GM23248 (cell line): ENCODE measurements around the gene LMNTD1. TPM values are rescaled to one million over a fixed set of nuclear protein-coding genes. Genes with fewer than 3 reads are reported as not detected.

Source experiments
- DNase-seq: peaks from one replicate; pipeline ENCODE4 v3.0.0-alpha.2; 2015
- H2AFZ ChIP-seq: fragments of 200-600 bp; sonication (generic); 2 replicates; pipeline ENCODE4 v1.6.1; 2016; ENCODE audit warnings: antibody characterized with exemption
- H3F3A ChIP-seq: fragments of 200-600 bp; sonication (generic); 2 replicates; pipeline ENCODE4 v1.6.1; 2016; ENCODE audit warnings: mild to moderate bottlenecking, antibody characterized with exemption, mixed run types; ENCODE audit not compliant: insufficient read depth
- H3K27ac ChIP-seq: fragments of 200-600 bp; sonication (generic); 2 replicates; pipeline ENCODE4 v1.5.1; 2016; ENCODE audit warnings: mild to moderate bottlenecking
- H3K27me3 ChIP-seq: fragments of 200-600 bp; sonication (generic); replicated peaks from 2 replicates; pipeline ENCODE4 v1.6.1; 2016; ENCODE audit warnings: mild to moderate bottlenecking; ENCODE audit not compliant: insufficient read depth
- H3K36me3 ChIP-seq: fragments of 200-600 bp; sonication (generic); 2 replicates; pipeline ENCODE4 v1.6.1; 2016; ENCODE audit warnings: low read depth, mild to moderate bottlenecking
- H3K4me1 ChIP-seq: fragments of 200-600 bp; sonication (generic); 2 replicates; pipeline ENCODE4 v1.6.1; 2016; ENCODE audit warnings: mild to moderate bottlenecking; ENCODE audit not compliant: insufficient read depth
- H3K4me2 ChIP-seq: fragments of 200-600 bp; sonication (generic); one replicate; pipeline ENCODE4 v1.6.1; 2016; ENCODE audit warnings: mild to moderate bottlenecking; ENCODE audit not compliant: unreplicated experiment
- H3K4me3 ChIP-seq: fragments of 200-600 bp; sonication (generic); 2 replicates; pipeline ENCODE4 v1.5.1; 2016; ENCODE audit warnings: mild to moderate bottlenecking
- H3K79me2 ChIP-seq: fragments of 200-600 bp; sonication (generic); 2 replicates; pipeline ENCODE4 v1.6.1; 2016; ENCODE audit warnings: mild to moderate bottlenecking; ENCODE audit not compliant: insufficient read depth
- H3K9ac ChIP-seq: fragments of 200-600 bp; sonication (generic); 2 replicates; pipeline ENCODE4 v1.6.1; 2016; ENCODE audit warnings: mild to moderate bottlenecking
- H3K9me2 ChIP-seq: fragments of 200-600 bp; sonication (generic); 2 replicates; pipeline ENCODE4 v1.6.1; 2016; ENCODE audit warnings: mixed run types, mild to moderate bottlenecking, moderate library complexity; ENCODE audit not compliant: insufficient read depth
- H3K9me3 ChIP-seq: fragments of 200-600 bp; sonication (generic); one replicate; pipeline ENCODE4 v1.6.1; 2017; ENCODE audit warnings: low read depth
- H4K20me1 ChIP-seq: fragments of 200-600 bp; sonication (generic); 2 replicates; pipeline ENCODE4 v1.6.0; 2016; ENCODE audit not compliant: insufficient read depth
- EZH2 ChIP-seq: fragments of 200-600 bp; sonication (generic); IDR thresholded peaks from 2 replicates; pipeline ENCODE4 v1.6.1; 2018; ENCODE audit warnings: antibody characterized with exemption, mild to moderate bottlenecking; ENCODE audit not compliant: insufficient read depth, poor library complexity, severe bottlenecking
- EZH2phosphoT487 ChIP-seq: fragments of 200-600 bp; sonication (generic); IDR thresholded peaks from 2 replicates; pipeline ENCODE4 v1.6.1; 2018; ENCODE audit warnings: antibody characterized with exemption, moderate library complexity, mild to moderate bottlenecking, low read depth; ENCODE audit not compliant: insufficient read depth
- WGBS, 2 experiments: methylation state at CpG; one replicate each; pipeline ENCODE4 v1.1.6; 2015 to 2017; ENCODE audit warnings: low lambda C conversion rate in 2 of 2, low coverage in 1 of 2; ENCODE audit errors: missing lambda C conversion rate in 2 of 2; 5-methylcytosine and 5-hydroxymethylcytosine counted together
- in situ Hi-C: fragments of 300-500 bp; cut with MboI; formaldehyde crosslinking; loops from 2 replicates; pipeline ENCODE4 v1.15.0; 2020
- polyA plus RNA-seq: library from polyadenylated mRNA; unstranded; fragments of >200 nt; fragmentation: Nextera tagmentation; extraction: Ambion mirVana; gene quantifications from 2 replicates; pipeline ENCODE4 v1.2.1, GENCODE V29; 2016
- total RNA-seq: library from RNA; depleted of rRNA; stranded (reverse); fragments of >200 nt; shearing (Covaris generic); gene quantifications from 2 replicates; pipeline ENCODE4 v1.2.3, GENCODE V29; 2014

LMNTD1 gene
- total and polyA plus RNA-seq, 2 experiments from 2014 or later: 0.43 to 0.58 TPM

GRCh38 chr12:25531502-25532052 is 21.5 kb downstream of the LMNTD1 start:
- no peaks in the 10 kb centered on the region for H3K79me2 ChIP-seq
- H3K4me2 ChIP-seq: no peak overlapping the region
- no peak overlapping the region for H2AFZ ChIP-seq
- H3K4me3 ChIP-seq: no peak overlapping the region
- in situ Hi-C loops: no loop called here
- no peak for TF ChIP-seq EZH2
- no peak for TF ChIP-seq EZH2phosphoT487
- peaks cover 7% of the 10 kb centered on the region; the same call in 1 of the 2 replicates for H3K4me1 ChIP-seq
- H3K9ac ChIP-seq: no peak overlapping the region
- peaks cover 8% of the 10 kb centered on the region; the same call in 1 of the 2 replicates for H3F3A ChIP-seq
- no peak for DNase-seq
- H3K27me3 ChIP-seq: no peaks in the 10 kb centered on the region
- H3K36me3 ChIP-seq: no peaks in the 10 kb centered on the region
- H3K27ac ChIP-seq: no peak overlapping the region
- H3K9me2 ChIP-seq: 0 out of 2 replicates have a peak, but pooled peaks cover 4% of the 10 kb centered on the region
- 63 to 73% methylated on average over 2 of the region's 2 CpGs for WGBS, 2 experiments
- H4K20me1 ChIP-seq: no peaks in the 10 kb centered on the region
- H3K9me3 ChIP-seq: no peaks in the 10 kb centered on the region

- no peaks in the 10 kb centered on the region for H4K20me1 ChIP-seq
- no peaks in the 10 kb centered on the region for H3K9me3 ChIP-seq
- in situ Hi-C loops: no loop called here
- H3K9me2 ChIP-seq: no peaks in the 10 kb centered on the region
- TF ChIP-seq EZH2 (no peak), EZH2phosphoT487 (no peak)
- no peak overlapping the region for H2AFZ ChIP-seq
- H3K36me3 ChIP-seq: no peaks in the 10 kb centered on the region
- H3K79me2 ChIP-seq: no peaks in the 10 kb centered on the region
- H3K4me1 ChIP-seq: peaks cover 7% of the 10 kb centered on the region; the same call in 1 of the 2 replicates
- H3K27ac ChIP-seq: no peak overlapping the region
- no peak overlapping the region for H3K4me2 ChIP-seq
- H3F3A ChIP-seq: peaks cover 8% of the 10 kb centered on the region; the same call in 1 of the 2 replicates
- H3K9ac ChIP-seq: no peak overlapping the region
- no peak overlapping the region for H3K4me3 ChIP-seq
- peak; percentile 55 for DNase-seq
- no peaks in the 10 kb centered on the region for H3K27me3 ChIP-seq
Measured at GRCh38 chr12:25529738-25530137, 23.3 kb downstream of the LMNTD1 start.

- no peak overlapping the region for H3K4me2 ChIP-seq
- no peaks in the 10 kb centered on the region for H4K20me1 ChIP-seq
- H3K9me3 ChIP-seq: no peaks in the 10 kb centered on the region
- no peaks in the 10 kb centered on the region for H3K9me2 ChIP-seq
- no peak overlapping the region for H3K27ac ChIP-seq
- H3K27me3 ChIP-seq: no peaks in the 10 kb centered on the region
- in situ Hi-C loops: no loop called here
- no peaks in the 10 kb centered on the region for H3K79me2 ChIP-seq
- H3K9ac ChIP-seq: no peak overlapping the region
- peaks cover 8% of the 10 kb centered on the region; the same call in 1 of the 2 replicates for H3F3A ChIP-seq
- DNase-seq: no peak
- no peaks in the 10 kb centered on the region for H3K36me3 ChIP-seq
- peak overlapping the region; percentile 22; the same call in 1 of the 2 replicates for H2AFZ ChIP-seq
- WGBS, 2 experiments: 74 to 82% methylated on average over 3 of the region's 3 CpGs
- H3K4me3 ChIP-seq: no peak overlapping the region
- TF ChIP-seq EZH2: no peak
- TF ChIP-seq EZH2phosphoT487: no peak
- peaks cover 7% of the 10 kb centered on the region; the same call in 1 of the 2 replicates for H3K4me1 ChIP-seq
Measured at GRCh38 chr12:25526778-25527177, 26.3 kb downstream of the LMNTD1 start.

GRCh38 chr12:25524366-25524765 is 28.7 kb downstream of the LMNTD1 start:
- no peak overlapping the region for H2AFZ ChIP-seq
- H3K4me1 ChIP-seq: no peaks in the 10 kb centered on the region
- H3K9ac ChIP-seq: no peak overlapping the region
- H3K27ac ChIP-seq: no peak overlapping the region
- H3K4me3 ChIP-seq: no peak overlapping the region
- peaks cover 2% of the 10 kb centered on the region; the same call in 1 of the 2 replicates for H3F3A ChIP-seq
- in situ Hi-C loops: no loop called here
- no peaks in the 10 kb centered on the region for H3K27me3 ChIP-seq
- no peaks in the 10 kb centered on the region for H4K20me1 ChIP-seq
- H3K36me3 ChIP-seq: no peaks in the 10 kb centered on the region
- H3K9me3 ChIP-seq: no peaks in the 10 kb centered on the region
- H3K9me2 ChIP-seq: no peaks in the 10 kb centered on the region
- H3K4me2 ChIP-seq: no peak overlapping the region
- no peak for DNase-seq
- TF ChIP-seq EZH2phosphoT487 (no peak), EZH2 (no peak)
- H3K79me2 ChIP-seq: no peaks in the 10 kb centered on the region
